CD14-positive monocyte (primary cell): ENCODE results near the gene MYNN. TPM values are rescaled to one million over a fixed set of nuclear protein-coding genes. Genes with fewer than 3 reads are reported as not detected.

Experiments
- DNase-seq, 3 donors: peaks; one replicate each; pipeline ENCODE4 v3.0.0-alpha.2; 2011 to 2022
- H2AFZ ChIP-seq: 2 replicates; pipeline ENCODE4 v1.6.0; 2012; ENCODE audit warnings: mild to moderate bottlenecking, low read depth, low read length, inconsistent platforms; ENCODE audit not compliant: insufficient read depth, poor library complexity, severe bottlenecking
- H3K27ac ChIP-seq, 2 donors: 1 replicate in 1 of 2; 2 replicates in 1 of 2; pipeline ENCODE4 v1.5.1; 2012 to 2013; ENCODE audit warnings: low read length in 2 of 2, control low read depth in 1 of 2, inconsistent platforms in 1 of 2, low read depth in 1 of 2, mild to moderate bottlenecking in 1 of 2
- H3K27me3 ChIP-seq, 2 donors: one replicate each; pipeline versions ENCODE4 v1.6.0 to v1.6.1; 2011 to 2013; ENCODE audit warnings: low read length in 2 of 2; ENCODE audit not compliant: control insufficient read depth in 2 of 2, insufficient read depth in 2 of 2
- H3K36me3 ChIP-seq, 2 donors: replicated peaks in 1 of 2; 1 replicate in 1 of 2; 2 replicates in 1 of 2; pipeline versions ENCODE4 v1.5.1 to v1.6.1; 2012 to 2013; ENCODE audit warnings: low read length in 2 of 2, control low read depth in 1 of 2, inconsistent platforms in 1 of 2, mild to moderate bottlenecking in 1 of 2; ENCODE audit not compliant: insufficient read depth in 2 of 2, control insufficient read depth in 1 of 2
- H3K4me1 ChIP-seq, 2 donors: 1 replicate in 1 of 2; 2 replicates in 1 of 2; pipeline versions ENCODE4 v1.5.1 to v1.6.1; 2012 to 2013; ENCODE audit warnings: low read length in 2 of 2, control low read depth in 1 of 2, inconsistent platforms in 1 of 2, mild to moderate bottlenecking in 1 of 2, moderate library complexity in 1 of 2; ENCODE audit not compliant: insufficient read depth in 2 of 2, control insufficient read depth in 1 of 2
- H3K4me2 ChIP-seq: replicated peaks from 2 replicates; pipeline ENCODE3; 2012; ENCODE audit warnings: low read length, moderate library complexity, mild to moderate bottlenecking; ENCODE audit not compliant: poor library complexity, severe bottlenecking; ENCODE audit errors: extremely low read depth
- H3K4me3 ChIP-seq, 3 experiments: fragments of 200-600 bp in 1 of 3; sonication (generic) in 1 of 3; replicated peaks in 1 of 3; 1 replicate in 2 of 3; 2 replicates in 1 of 3; pipeline ENCODE4 v1.5.1; 2011 to 2013; ENCODE audit warnings: low read length in 3 of 3, mild to moderate bottlenecking in 3 of 3, control low read depth in 2 of 3, low read depth in 2 of 3, inconsistent platforms in 1 of 3, moderate library complexity in 1 of 3
- H3K79me2 ChIP-seq: 2 replicates; pipeline ENCODE4 v1.6.0; 2012; ENCODE audit warnings: mild to moderate bottlenecking, control low read depth, inconsistent platforms, low read length, moderate library complexity; ENCODE audit not compliant: insufficient read depth
- H3K9ac ChIP-seq: 2 replicates; pipeline ENCODE4 v1.6.0; 2017; ENCODE audit warnings: low read length, mild to moderate bottlenecking; ENCODE audit not compliant: insufficient read depth, poor library complexity, severe bottlenecking
- H3K9me3 ChIP-seq, 2 donors: replicated peaks in 1 of 2; 1 replicate in 1 of 2; 2 replicates in 1 of 2; pipeline versions ENCODE4 v1.5.1 to v1.6.1; 2012 to 2013; ENCODE audit warnings: low read length in 2 of 2, control low read depth in 1 of 2; ENCODE audit not compliant: control insufficient read depth in 1 of 2, insufficient read depth in 1 of 2
- H4K20me1 ChIP-seq: 2 replicates; pipeline ENCODE4 v1.6.0; 2012; ENCODE audit warnings: mild to moderate bottlenecking, low read length, control low read depth, moderate library complexity; ENCODE audit not compliant: insufficient read depth
- H3K27ac Mint-ChIP-seq, 7 donors: one replicate each; pipeline ENCODE4 v1.8.0; 2020; ENCODE audit warnings: mild to moderate bottlenecking in 7 of 7, mixed read lengths in 7 of 7, moderate library complexity in 6 of 7, inconsistent platforms in 2 of 7
- H3K27me3 Mint-ChIP-seq, 3 donors: one replicate each; pipeline ENCODE4 v1.8.0; 2021 to 2022; ENCODE audit warnings: low read depth in 3 of 3, mild to moderate bottlenecking in 3 of 3, mixed read lengths in 3 of 3, moderate library complexity in 3 of 3, inconsistent platforms in 1 of 3
- H3K36me3 Mint-ChIP-seq, 2 donors: one replicate each; pipeline ENCODE4 v1.8.0; 2020; ENCODE audit warnings: mixed read lengths in 2 of 2, inconsistent platforms in 1 of 2, mild to moderate bottlenecking in 1 of 2
- H3K4me1 Mint-ChIP-seq: one replicate; pipeline ENCODE4 v1.8.0; 2020; ENCODE audit warnings: mild to moderate bottlenecking, mixed read lengths
- H3K4me3 Mint-ChIP-seq, 2 donors: one replicate each; pipeline ENCODE4 v1.8.0; 2020; ENCODE audit warnings: mild to moderate bottlenecking in 2 of 2, mixed read lengths in 2 of 2, moderate library complexity in 1 of 2
- H3K9me3 Mint-ChIP-seq, 7 donors: one replicate each; pipeline ENCODE4 v1.8.0; 2020 to 2022; ENCODE audit warnings: mixed read lengths in 7 of 7, mild to moderate bottlenecking in 6 of 7, moderate library complexity in 6 of 7, inconsistent platforms in 2 of 7
- WGBS: methylation state at CpG from one replicate; pipeline ENCODE4 v1.1.5; 2013; ENCODE audit warnings: missing lambda C conversion rate; ENCODE audit not compliant: insufficient coverage; 5-methylcytosine and 5-hydroxymethylcytosine counted together
- intact Hi-C, 2 donors: fragments of 100-400 bp; cut with micrococcal nuclease; formaldehyde crosslinking; loops; one replicate each; pipeline versions ENCODE4 v1.15.0 to v1.15.1; 2023
- polyA plus RNA-seq, 3 donors: library from polyadenylated mRNA; depleted of rRNA in 1 of 3; unstranded in 2 of 3; stranded (reverse) in 1 of 3; fragments of 300-500 nt in 2 of 3; fragments of >200 nt in 1 of 3; fragmentation: Illumina TruSeq in 2 of 3; gene quantifications; 1 replicate in 2 of 3; 2 replicates in 1 of 3; pipeline ENCODE4 v1.2.3, GENCODE V29; 2012 to 2021
- TF ChIP-seq, protein P1 (sequence below): fragments of 200-600 bp; IDR thresholded peaks from one replicate; pipeline ENCODE4 v1.8.0; 2022; ENCODE audit warnings: antibody characterized with exemption, mild to moderate bottlenecking

Gene MYNN
- polyA plus RNA-seq, 3 donors = 6.3 to 9.0 (median 8.7) TPM

- Mint-ChIP-seq H3K36me3 (peaks cover 2 to 5% of the 10 kb centered on the region in 2 donors), H3K27ac (no peak overlapping the region), H3K4me1 (peaks cover 26% of the 10 kb centered on the region), H3K4me3 (no peak overlapping the region), H3K27me3 (peaks cover 0 to 4% (median 2%) of the 10 kb centered on the region in 3 donors), H3K9me3 (no peaks in the 10 kb centered on the region)
- H3K79me2 ChIP-seq = no peaks in the 10 kb centered on the region
- H3K4me3 ChIP-seq = no peak overlapping the region
- H4K20me1 ChIP-seq = no peaks in the 10 kb centered on the region
- peaks cover 0 to 3% of the 10 kb centered on the region in 2 donors for H3K27me3 ChIP-seq
- H2AFZ ChIP-seq = peak overlapping the region; percentile 61
- WGBS = no CpG with 5 or more reads among the region's 2 CpGs
- no peaks in the 10 kb centered on the region for H3K36me3 ChIP-seq
- DNase-seq = no peak
- H3K4me1 ChIP-seq = peaks cover 26 to 31% of the 10 kb centered on the region in 2 donors
- H3K27ac ChIP-seq = no peak overlapping the region
- no peaks in the 10 kb centered on the region for H3K9me3 ChIP-seq
- TF ChIP-seq, protein P1, sequence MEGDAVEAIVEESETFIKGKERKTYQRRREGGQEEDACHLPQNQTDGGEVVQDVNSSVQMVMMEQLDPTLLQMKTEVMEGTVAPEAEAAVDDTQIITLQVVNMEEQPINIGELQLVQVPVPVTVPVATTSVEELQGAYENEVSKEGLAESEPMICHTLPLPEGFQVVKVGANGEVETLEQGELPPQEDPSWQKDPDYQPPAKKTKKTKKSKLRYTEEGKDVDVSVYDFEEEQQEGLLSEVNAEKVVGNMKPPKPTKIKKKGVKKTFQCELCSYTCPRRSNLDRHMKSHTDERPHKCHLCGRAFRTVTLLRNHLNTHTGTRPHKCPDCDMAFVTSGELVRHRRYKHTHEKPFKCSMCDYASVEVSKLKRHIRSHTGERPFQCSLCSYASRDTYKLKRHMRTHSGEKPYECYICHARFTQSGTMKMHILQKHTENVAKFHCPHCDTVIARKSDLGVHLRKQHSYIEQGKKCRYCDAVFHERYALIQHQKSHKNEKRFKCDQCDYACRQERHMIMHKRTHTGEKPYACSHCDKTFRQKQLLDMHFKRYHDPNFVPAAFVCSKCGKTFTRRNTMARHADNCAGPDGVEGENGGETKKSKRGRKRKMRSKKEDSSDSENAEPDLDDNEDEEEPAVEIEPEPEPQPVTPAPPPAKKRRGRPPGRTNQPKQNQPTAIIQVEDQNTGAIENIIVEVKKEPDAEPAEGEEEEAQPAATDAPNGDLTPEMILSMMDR = no peak
- intact Hi-C loops = no loop called here
- no peak overlapping the region for H3K4me2 ChIP-seq
- no peak overlapping the region for H3K9ac ChIP-seq
Measured at GRCh38 chr3:169809230-169809795, 36.1 kb downstream of the MYNN start.

GRCh38 chr3:169811631-169812331, 38.6 kb downstream of the MYNN start:
- H3K36me3 Mint-ChIP-seq = peaks cover 2 to 3% of the 10 kb centered on the region in 2 donors
- peak overlapping the region in 1 of 7 donors; percentile 35 for H3K27ac Mint-ChIP-seq
- peak overlapping the region; percentile 87 for H3K4me2 ChIP-seq
- H3K4me3 ChIP-seq = peak overlapping the region; percentile 50 to 75 (median 59)
- H3K9me3 Mint-ChIP-seq = peaks cover 6 to 18% (median 10%) of the 10 kb centered on the region in 7 donors
- no peaks in the 10 kb centered on the region for H3K79me2 ChIP-seq
- peaks cover 26 to 31% of the 10 kb centered on the region in 2 donors for H3K4me1 ChIP-seq
- peaks cover 27% of the 10 kb centered on the region for H3K4me1 Mint-ChIP-seq
- peaks cover 0 to 4% (median 2%) of the 10 kb centered on the region in 3 donors for H3K27me3 Mint-ChIP-seq
- peaks cover 0 to 3% of the 10 kb centered on the region in 2 donors for H3K27me3 ChIP-seq
- DNase-seq = peak in 1 of 3 donors; percentile 8
- peaks cover 0 to 8% of the 10 kb centered on the region in 2 donors for H3K9me3 ChIP-seq
- H3K36me3 ChIP-seq = no peaks in the 10 kb centered on the region
- H3K27ac ChIP-seq = no peak overlapping the region
- intact Hi-C loops = no loop called here
- H4K20me1 ChIP-seq = no peaks in the 10 kb centered on the region
- H3K9ac ChIP-seq = peak overlapping the region; percentile 65
- H2AFZ ChIP-seq = peak overlapping the region; percentile 94
- TF ChIP-seq, protein P1 = no peak
- WGBS = under 1% methylated on average over 22 of the region's 29 CpGs
- H3K4me3 Mint-ChIP-seq = peak overlapping the region; percentile 89 to 96
